DND-41 (cell line): Measurements from ENCODE around the gene PRSS27.

Source experiments
- ATAC-seq: fragments of 200-7000 bp; cut with Tn5 transposase; 3 replicates; pipeline ENCODE4 v1.9.1; 2021; ENCODE audit warnings: low read depth; ENCODE audit not compliant: insufficient read depth
- DNase-seq: peaks from one replicate; pipeline ENCODE4 v3.0.0-alpha.2; 2020
- H2AFZ ChIP-seq: 2 replicates; pipeline ENCODE4 v1.6.0; 2012; ENCODE audit warnings: low read depth, low read length
- H3K27ac ChIP-seq: 2 replicates; pipeline ENCODE4 v1.5.1; 2012; ENCODE audit warnings: low read length, inconsistent platforms
- H3K27me3 ChIP-seq: fragments of 200-600 bp; sonication (generic); 2 replicates; pipeline ENCODE4 v1.6.0; 2012; ENCODE audit warnings: low read length, mild to moderate bottlenecking, inconsistent platforms; ENCODE audit not compliant: insufficient read depth, poor library complexity
- H3K36me3 ChIP-seq: 2 replicates; pipeline ENCODE4 v1.5.1; 2012; ENCODE audit warnings: low read length, inconsistent platforms; ENCODE audit not compliant: insufficient read depth
- H3K4me1 ChIP-seq: 2 replicates; pipeline ENCODE4 v1.5.1; 2012; ENCODE audit warnings: mild to moderate bottlenecking, low read length; ENCODE audit not compliant: insufficient read depth
- H3K4me2 ChIP-seq: 2 replicates; pipeline ENCODE4 v1.6.0; 2012; ENCODE audit warnings: mild to moderate bottlenecking, moderate library complexity, low read length, inconsistent platforms; ENCODE audit not compliant: insufficient read depth
- H3K4me3 ChIP-seq, 2 experiments: fragments of 200-600 bp in 1 of 2; shearing (Covaris generic) in 1 of 2; 2 replicates each; pipeline ENCODE4 v1.5.1; 2012 to 2016; ENCODE audit warnings: inconsistent platforms in 2 of 2, low read length in 2 of 2, mild to moderate bottlenecking in 2 of 2, low read depth in 1 of 2, moderate library complexity in 1 of 2
- H3K79me2 ChIP-seq: 2 replicates; pipeline ENCODE4 v1.6.0; 2012; ENCODE audit warnings: low read length, inconsistent platforms; ENCODE audit not compliant: insufficient read depth
- H3K9ac ChIP-seq: 2 replicates; pipeline ENCODE4 v1.6.0; 2012; ENCODE audit warnings: low read depth, mild to moderate bottlenecking, inconsistent platforms, low read length, moderate library complexity
- H3K9me3 ChIP-seq: 2 replicates; pipeline ENCODE4 v1.5.1; 2012; ENCODE audit warnings: low read length, moderate library complexity, mild to moderate bottlenecking, inconsistent platforms; ENCODE audit not compliant: insufficient read depth, severe bottlenecking
- H4K20me1 ChIP-seq: 2 replicates; pipeline ENCODE4 v1.6.0; 2012; ENCODE audit warnings: low read length; ENCODE audit not compliant: insufficient read depth
- CTCF ChIP-seq: IDR thresholded peaks from 2 replicates; pipeline ENCODE4 v1.5.1; 2012; ENCODE audit warnings: borderline replicate concordance, low read length, moderate library complexity, mild to moderate bottlenecking; ENCODE audit not compliant: poor library complexity, severe bottlenecking; ENCODE audit errors: extremely low read depth
- EZH2 ChIP-seq: IDR thresholded peaks from 3 replicates; pipeline ENCODE4 v1.6.1; 2012; ENCODE audit warnings: borderline replicate concordance, low read depth, mild to moderate bottlenecking, moderate library complexity, low read length, inconsistent platforms; ENCODE audit not compliant: severe bottlenecking

The PRSS27 gene

DNA sequence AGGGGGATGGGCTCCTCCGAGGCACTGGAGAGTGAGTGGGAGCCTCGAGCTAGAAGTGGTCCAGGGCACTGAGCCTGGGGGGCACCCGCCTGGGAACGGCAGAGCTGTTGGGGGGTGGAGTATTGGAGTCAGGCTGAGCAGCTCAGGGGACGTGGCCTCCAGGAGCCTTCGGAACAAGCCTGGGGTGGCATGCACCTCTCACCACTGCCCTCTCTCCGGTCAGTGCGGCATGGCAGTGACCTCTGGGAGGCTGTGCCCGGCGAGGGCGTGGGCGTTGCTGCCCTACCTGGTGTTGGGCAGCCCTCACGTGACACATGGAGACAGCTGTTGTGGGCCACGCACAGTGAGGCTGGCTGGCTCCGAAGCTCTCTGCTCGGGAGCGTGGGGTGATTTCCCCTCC, 13.9 kb downstream of the PRSS27 start:
- DNase-seq (no peak), ATAC-seq (no peak)
- Histone ChIP-seq H2AFZ (no peak overlapping the region), H3K9me3 (no peaks in the 10 kb centered on the region), H3K9ac (no peak overlapping the region), H3K4me2 (no peak overlapping the region), H3K27ac (no peak overlapping the region), H3K4me3 (no peak overlapping the region), H3K27me3 (no peaks in the 10 kb centered on the region), H4K20me1 (peaks cover 29% of the 10 kb centered on the region), H3K79me2 (no peaks in the 10 kb centered on the region), H3K36me3 (peaks cover 68% of the 10 kb centered on the region), H3K4me1 (no peaks in the 10 kb centered on the region)
- no peak for TF ChIP-seq CTCF
- no peak for TF ChIP-seq EZH2

DNA sequence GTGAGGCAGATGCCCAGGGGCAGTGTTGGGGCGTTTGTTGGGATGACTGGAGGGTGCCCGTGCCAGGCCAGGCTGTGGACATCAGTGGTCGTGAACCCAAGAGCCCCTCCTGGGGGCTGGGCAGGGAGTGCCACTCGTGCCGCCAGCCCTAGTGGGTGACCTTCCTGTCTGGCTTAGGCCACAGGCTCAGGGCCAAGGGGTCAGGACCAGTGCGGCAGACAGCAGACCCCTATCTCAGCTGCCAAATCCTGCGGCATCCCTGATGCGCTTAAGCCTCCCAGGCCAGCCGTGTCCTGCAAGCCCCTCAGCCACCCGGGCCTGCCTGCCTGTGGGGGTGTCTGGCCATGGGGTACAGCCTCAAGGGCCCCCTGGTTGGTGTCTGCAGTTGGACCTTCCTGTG, 14.7 kb downstream of the PRSS27 start:
- no peak overlapping the region for H3K27ac ChIP-seq
- H2AFZ ChIP-seq: no peak overlapping the region
- no peak for ATAC-seq
- H3K4me2 ChIP-seq: no peak overlapping the region
- no peaks in the 10 kb centered on the region for H3K27me3 ChIP-seq
- TF ChIP-seq EZH2: no peak
- no peak for TF ChIP-seq CTCF
- H4K20me1 ChIP-seq: peaks cover 28% of the 10 kb centered on the region
- no peaks in the 10 kb centered on the region for H3K4me1 ChIP-seq
- H3K9ac ChIP-seq: no peak overlapping the region
- no peak overlapping the region for H3K4me3 ChIP-seq
- H3K36me3 ChIP-seq: peaks cover 75% of the 10 kb centered on the region
- no peaks in the 10 kb centered on the region for H3K9me3 ChIP-seq
- DNase-seq: no peak
- no peaks in the 10 kb centered on the region for H3K79me2 ChIP-seq

DNA sequence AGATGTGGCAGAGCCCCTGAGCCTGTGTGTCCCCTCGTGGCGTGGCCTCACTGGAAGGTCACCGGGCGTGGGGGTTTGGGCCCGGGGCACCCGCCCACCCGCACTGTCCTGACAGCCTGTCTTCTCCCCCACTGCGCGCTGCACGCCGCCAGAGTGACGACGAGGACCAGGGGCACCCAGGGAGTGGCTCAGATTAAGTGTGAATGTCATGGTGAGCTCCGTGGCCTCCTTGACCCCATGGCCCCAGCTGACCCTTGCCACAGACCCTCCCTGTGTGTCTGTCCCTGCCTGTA, 15.1 kb downstream of the PRSS27 start:
- Histone ChIP-seq H3K4me1 (no peaks in the 10 kb centered on the region), H2AFZ (no peak overlapping the region), H3K4me2 (no peak overlapping the region), H3K27me3 (no peaks in the 10 kb centered on the region), H3K79me2 (no peaks in the 10 kb centered on the region), H3K36me3 (peaks cover 80% of the 10 kb centered on the region), H3K4me3 (no peak overlapping the region), H3K9me3 (no peaks in the 10 kb centered on the region), H3K9ac (no peak overlapping the region), H3K27ac (no peak overlapping the region), H4K20me1 (peaks cover 27% of the 10 kb centered on the region)
- DNase-seq (no peak), ATAC-seq (no peak)
- TF ChIP-seq CTCF (no peak), EZH2 (no peak)
